Activated CD8-positive, alpha-beta T cell treated with anti-CD3 and anti-CD28 coated beads for 36 hours (primary cell): ENCODE results near the gene BCL11B. TPM values are rescaled to one million over a fixed set of nuclear protein-coding genes. Genes with fewer than 3 reads are reported as not detected.

ENCODE experiments used
- ATAC-seq: fragments of 200-7000 bp; cut with Tn5 transposase; one replicate; pipeline ENCODE4 v1.10.0; 2021; ENCODE audit warnings: mild to moderate bottlenecking, moderate library complexity
- CTCF ChIA-PET: fragments of 350-600 bp; sonication (Branson Sonifier 250); formaldehyde crosslinking; loops from one replicate; lab custom pipeline; 2021; ENCODE audit warnings: antibody characterized with exemption; lab: Charles Lee
- POLR2A ChIA-PET: fragments of 350-600 bp; sonication (Branson Sonifier 250); formaldehyde crosslinking; loops from one replicate; lab custom pipeline; 2021; ENCODE audit warnings: antibody characterized with exemption; lab: Charles Lee
- DNase-seq: peaks from one replicate; pipeline ENCODE4 v3.0.0-alpha.2; 2020
- H3K27ac Mint-ChIP-seq: one replicate; pipeline ENCODE4 v1.8.0; 2021; ENCODE audit warnings: mild to moderate bottlenecking, mixed read lengths
- H3K27me3 Mint-ChIP-seq: one replicate; pipeline ENCODE4 v1.8.0; 2021; ENCODE audit warnings: mixed read lengths
- H3K36me3 Mint-ChIP-seq: one replicate; pipeline ENCODE4 v1.8.0; 2021; ENCODE audit warnings: low read depth, mixed read lengths
- H3K4me1 Mint-ChIP-seq: one replicate; pipeline ENCODE4 v1.8.0; 2021; ENCODE audit warnings: low read depth, mixed read lengths
- H3K4me3 Mint-ChIP-seq: one replicate; pipeline ENCODE4 v1.8.0; 2021; ENCODE audit warnings: mild to moderate bottlenecking, moderate library complexity, mixed read lengths
- H3K9me3 Mint-ChIP-seq: one replicate; pipeline ENCODE4 v1.8.0; 2021; ENCODE audit warnings: mixed read lengths
- CTCF ChIP-seq: fragments of 200-600 bp; IDR thresholded peaks from one replicate; pipeline ENCODE4 v1.8.0; 2022; ENCODE audit warnings: antibody characterized with exemption, mild to moderate bottlenecking
- intact Hi-C: fragments of 100-400 bp; cut with micrococcal nuclease; formaldehyde crosslinking; loops from one replicate; pipeline ENCODE4 v1.10.0; 2022
- total RNA-seq, 2 experiments: library from RNA; stranded (reverse); gene quantifications; one replicate each; pipeline ENCODE4 v1.2.3, GENCODE V29; 2021

Gene BCL11B
- total RNA-seq, 2 experiments from 2014 or later, result 48.5 to 53.0 TPM

GRCh38 chr14:99261912-99262787 lies 9.8 kb downstream of the BCL11B start:
- H3K27me3 Mint-ChIP-seq, result no peaks in the 10 kb centered on the region
- peaks cover 68% of the 10 kb centered on the region for H3K4me1 Mint-ChIP-seq
- ChIA-PET CTCF (interaction anchor here (0.7 to 3.4 kb wide), 15 partner anchors 8 to 1124 kb away, joined by 3 to 24 read pairs (median 4); partner anchors contain the start of gene BCL11B), POLR2A (interaction anchor here (0.6 to 15.9 kb wide), 19 partner anchors 9 to 1122 kb away, joined by 3 to 496 read pairs (median 5); partner anchors contain the start of gene BCL11B)
- no peak for TF ChIP-seq CTCF
- H3K27ac Mint-ChIP-seq, result peak overlapping the region; percentile 98
- ATAC-seq (peak; percentile 51), DNase-seq (peak; percentile 95)
- intact Hi-C loops, result loop anchor here (10.0 kb wide), 1 partner anchor 803 kb away; the partner anchor contains the start of gene EVL
- H3K9me3 Mint-ChIP-seq, result no peaks in the 10 kb centered on the region
- peaks cover 71% of the 10 kb centered on the region for H3K36me3 Mint-ChIP-seq
- peak overlapping the region; percentile 86 for H3K4me3 Mint-ChIP-seq

GRCh38 chr14:99260587-99261551 lies 11.1 kb downstream of the BCL11B start:
- CTCF ChIA-PET, result interaction anchor here (0.7 to 3.4 kb wide), 13 partner anchors 11 to 1092 kb away, joined by 3 to 24 read pairs (median 5); partner anchors contain the start of gene BCL11B

GRCh38 chr14:99260116-99260515 lies 11.9 kb downstream of the BCL11B start:
- Mint-ChIP-seq H3K36me3 (peaks cover 77% of the 10 kb centered on the region), H3K9me3 (no peaks in the 10 kb centered on the region), H3K4me1 (peaks cover 76% of the 10 kb centered on the region), H3K27ac (peak overlapping the region; percentile 98), H3K27me3 (no peaks in the 10 kb centered on the region), H3K4me3 (peak overlapping the region; percentile 86)
- ChIA-PET POLR2A (interaction anchor here (0.6 to 15.9 kb wide), 13 partner anchors 7 to 1121 kb away, joined by 3 to 496 read pairs (median 4); partner anchors contain the start of gene BCL11B), CTCF (interaction anchor here (0.7 to 3.4 kb wide), 11 partner anchors 10 to 1091 kb away, joined by 3 to 24 read pairs (median 4); partner anchors contain the start of gene BCL11B)
- intact Hi-C loops, result loop anchor here (10.0 kb wide), 1 partner anchor 805 kb away; the partner anchor contains the start of gene EVL
- ATAC-seq (no peak), DNase-seq (no peak)
- no peak for TF ChIP-seq CTCF

More at GRCh38 chr14:99260587-99261551, 11.1 kb downstream of the BCL11B start:
- Mint-ChIP-seq H3K4me1 (peaks cover 74% of the 10 kb centered on the region), H3K27me3 (no peaks in the 10 kb centered on the region), H3K4me3 (peak overlapping the region; percentile 86), H3K27ac (peak overlapping the region; percentile 98), H3K9me3 (no peaks in the 10 kb centered on the region), H3K36me3 (peaks cover 76% of the 10 kb centered on the region)
- intact Hi-C loops, result loop anchor here (10.0 kb wide), 1 partner anchor 804 kb away; the partner anchor contains the start of gene EVL
- POLR2A ChIA-PET, result interaction anchor here (0.7 to 15.9 kb wide), 15 partner anchors 8 to 1122 kb away, joined by 3 to 496 read pairs (median 4); partner anchors contain the start of gene BCL11B
- ATAC-seq, result peak; percentile 47
- peak; percentile 81 for DNase-seq
- TF ChIP-seq CTCF, result no peak

- intact Hi-C loops, result no loop called here
- H3K27ac Mint-ChIP-seq, result peak overlapping the region; percentile 98
- peaks cover 75% of the 10 kb centered on the region for H3K36me3 Mint-ChIP-seq
- ATAC-seq (peak; percentile 50), DNase-seq (peak; percentile 69)
- TF ChIP-seq CTCF, result no peak
- H3K9me3 Mint-ChIP-seq, result no peaks in the 10 kb centered on the region
- ChIA-PET POLR2A (interaction anchor here (0.9 to 15.9 kb wide), 7 partner anchors 8 to 1123 kb away, joined by 3 to 496 read pairs (median 73); partner anchors contain the start of gene BCL11B), CTCF (interaction anchor here (1.0 to 3.4 kb wide), 3 partner anchors 9 to 50 kb away, joined by 3 to 24 read pairs (median 4); no protein-coding TSS in a partner anchor)
- H3K4me3 Mint-ChIP-seq, result peak overlapping the region; percentile 86
- H3K4me1 Mint-ChIP-seq, result peaks cover 77% of the 10 kb centered on the region
- H3K27me3 Mint-ChIP-seq, result no peaks in the 10 kb centered on the region
Measured at GRCh38 chr14:99258876-99259726, 12.9 kb downstream of the BCL11B start.
